NOMO-1 (cell line): ENCODE measurements around the gene CNTNAP2.
A peak's percentile ranks its signal among the peaks of the same experiment; 100 is the strongest.

ENCODE experiments used
- DNase-seq, 2 experiments: peaks; one replicate each; lab custom pipeline; 2025; ENCODE audit not compliant: unreplicated experiment in 2 of 2; lab: John Stamatoyannopoulos, UW

The CNTNAP2 gene

GRCh38 chr7:147182874-147183273 lies 1066.3 kb downstream of the CNTNAP2 start:
- DNase-seq, result no peak

- DNase-seq, result no peak
Measured at GRCh38 chr7:147183276-147183675, 1066.7 kb downstream of the CNTNAP2 start.

- DNase-seq, result no peak
Measured at GRCh38 chr7:147188467-147188866, 1071.9 kb downstream of the CNTNAP2 start.

GRCh38 chr7:147193476-147193875 lies 1076.9 kb downstream of the CNTNAP2 start:
- no peak for DNase-seq

GRCh38 chr7:147196481-147196880 lies 1079.9 kb downstream of the CNTNAP2 start:
- DNase-seq, result no peak

- no peak for DNase-seq
Measured at GRCh38 chr7:147197006-147197405, 1080.4 kb downstream of the CNTNAP2 start.

GRCh38 chr7:147199868-147200267 lies 1083.3 kb downstream of the CNTNAP2 start:
- no peak for DNase-seq

GRCh38 chr7:147207988-147208387 lies 1091.4 kb downstream of the CNTNAP2 start:
- no peak for DNase-seq

GRCh38 chr7:147231275-147231674 lies 1114.7 kb downstream of the CNTNAP2 start:
- DNase-seq, result no peak

- no peak for DNase-seq
Measured at GRCh38 chr7:147235645-147236382, 1119.2 kb downstream of the CNTNAP2 start.

- DNase-seq, result no peak
Measured at GRCh38 chr7:147240468-147240867, 1123.9 kb downstream of the CNTNAP2 start.

GRCh38 chr7:147245274-147245673 lies 1128.7 kb downstream of the CNTNAP2 start:
- DNase-seq, result peak in 1 of 2 experiments; percentile 2

GRCh38 chr7:147249956-147250355 lies 1133.4 kb downstream of the CNTNAP2 start:
- DNase-seq, result no peak

GRCh38 chr7:147251751-147252325 lies 1135.2 kb downstream of the CNTNAP2 start:
- DNase-seq, result no peak

GRCh38 chr7:147261693-147262092 lies 1145.1 kb downstream of the CNTNAP2 start:
- DNase-seq, result no peak

- DNase-seq, result no peak
Measured at GRCh38 chr7:147265528-147265927, 1148.9 kb downstream of the CNTNAP2 start.

GRCh38 chr7:147276106-147276505 lies 1159.5 kb downstream of the CNTNAP2 start:
- DNase-seq, result no peak

- no peak for DNase-seq
Measured at GRCh38 chr7:147276783-147277370, 1160.3 kb downstream of the CNTNAP2 start.

- DNase-seq, result no peak
Measured at GRCh38 chr7:147279514-147279913, 1162.9 kb downstream of the CNTNAP2 start.

GRCh38 chr7:147279964-147280374 lies 1163.4 kb downstream of the CNTNAP2 start:
- no peak for DNase-seq

GRCh38 chr7:147282204-147282603 lies 1165.6 kb downstream of the CNTNAP2 start:
- no peak for DNase-seq

- DNase-seq, result no peak
Measured at GRCh38 chr7:147296201-147296600, 1179.6 kb downstream of the CNTNAP2 start.
